Measurements from ENCODE around the gene SEC62.

SEC62 gene

DNA sequence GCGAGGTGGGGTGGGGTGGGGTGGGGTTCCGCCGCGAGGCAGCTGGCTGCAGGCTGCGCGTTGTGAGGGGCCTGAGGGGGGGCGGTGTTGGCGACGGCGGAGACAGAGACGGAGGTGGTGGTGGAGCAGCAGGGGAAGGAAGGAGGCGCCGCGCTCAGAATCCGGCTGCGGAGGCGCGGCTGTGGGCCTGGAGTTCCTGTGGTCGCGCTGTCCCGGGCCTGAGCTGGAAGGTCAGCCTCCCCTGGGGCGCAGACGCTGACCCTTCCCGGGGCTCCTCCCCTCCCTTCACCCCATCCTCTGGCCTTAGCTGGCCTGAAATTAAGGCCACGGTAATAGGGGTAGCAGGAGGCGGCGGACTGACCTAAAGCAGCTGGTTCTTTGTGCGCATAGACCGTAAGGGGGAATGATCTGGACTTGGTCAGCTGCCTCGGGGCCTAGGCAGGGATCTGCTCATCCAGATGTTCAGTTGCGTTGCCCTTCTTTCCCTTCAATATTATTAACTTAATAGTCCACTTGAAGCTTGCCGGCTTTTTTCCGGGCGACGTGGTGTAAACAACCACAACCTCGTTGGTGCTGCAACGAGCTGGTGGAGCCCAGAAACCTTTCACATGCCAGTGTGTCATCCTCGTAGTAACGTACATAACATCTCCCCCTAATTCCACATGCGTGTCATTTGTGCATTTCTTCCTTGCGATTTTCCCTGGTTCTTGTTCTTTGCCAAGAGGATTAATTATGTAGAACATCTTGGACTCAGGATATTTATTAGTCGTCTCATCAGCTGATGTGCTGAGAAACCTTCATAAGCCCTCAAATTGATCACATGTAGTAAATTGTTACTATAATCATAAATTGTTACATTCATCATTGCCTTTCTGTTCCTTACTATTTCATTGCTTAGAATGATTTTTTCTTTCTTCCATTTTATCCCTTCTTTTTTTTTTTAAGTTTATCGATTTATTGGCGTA, 626 bp downstream of the SEC62 start:
- no peak for DNase-seq (ENCODE audit: low read depth)

- DNase-seq (ENCODE audit: low read depth), result no peak
Measured at GRCh38 chr3:169968224-169968885, 1.7 kb downstream of the SEC62 start.

DNA sequence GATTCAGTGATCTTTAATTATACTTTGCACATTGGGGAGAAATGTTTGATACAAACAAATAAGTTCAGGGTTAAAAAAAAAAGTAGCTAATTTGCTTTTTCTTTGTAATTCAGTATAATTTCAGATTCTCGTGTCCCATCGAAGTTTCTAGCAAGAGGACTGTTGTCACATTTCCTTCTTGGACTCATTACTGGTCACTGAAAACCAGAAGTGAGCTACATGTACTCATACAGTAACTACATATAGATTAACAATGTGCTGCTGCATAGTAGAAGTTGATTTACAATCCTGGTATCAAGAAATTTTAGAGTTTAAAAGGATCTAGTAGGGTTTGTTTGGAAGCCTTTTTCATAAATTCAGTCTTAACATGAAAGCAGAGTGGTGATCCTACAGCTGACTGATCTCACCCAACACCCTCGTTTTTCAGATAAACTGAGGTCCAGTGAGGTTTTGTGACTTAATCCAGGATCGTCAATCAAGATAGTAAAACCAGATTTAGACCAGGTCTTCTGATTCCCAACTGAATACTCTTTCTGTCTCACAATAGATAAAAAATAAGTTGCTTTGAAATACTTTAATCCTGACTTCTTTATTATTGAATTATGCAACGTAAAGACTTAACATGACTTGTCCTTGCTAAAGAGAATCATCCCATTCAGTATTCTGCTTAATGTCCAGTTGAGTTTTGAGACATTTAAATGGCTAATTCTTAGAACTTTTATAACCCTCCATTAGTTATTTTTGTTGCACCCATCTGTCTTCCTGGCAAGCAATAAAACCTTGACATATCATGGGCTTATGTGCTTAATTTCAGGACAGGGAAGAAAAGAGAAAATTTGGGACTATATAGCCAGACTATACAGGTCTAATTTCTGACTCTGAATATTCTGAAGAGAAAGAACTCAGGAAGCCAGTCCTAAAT, 2.8 kb downstream of the SEC62 start:
- no peak for DNase-seq (ENCODE audit: low read depth)

DNA sequence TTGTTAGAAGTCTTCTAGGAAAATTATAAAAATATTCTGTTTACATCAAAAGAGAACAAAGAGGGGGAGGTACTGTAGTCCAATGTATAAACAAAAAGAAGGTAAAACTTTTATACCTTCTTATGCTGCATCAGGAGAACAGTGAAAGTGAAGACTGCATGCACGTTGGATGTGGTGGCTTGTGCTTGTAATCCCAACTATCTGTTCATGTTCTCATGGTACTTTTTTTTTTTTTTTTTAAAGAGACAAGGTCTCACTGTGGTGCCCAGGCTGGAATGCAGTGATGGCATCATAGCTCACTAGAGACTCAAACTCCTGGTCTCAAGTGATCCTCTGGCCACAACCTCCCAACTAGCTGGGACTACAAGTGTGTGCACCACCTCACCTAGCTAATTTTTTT, 4.2 kb downstream of the SEC62 start:
- no peak for DNase-seq (ENCODE audit: low read depth)

GRCh38 chr3:169971522-169971921, 4.9 kb downstream of the SEC62 start:
- no peak for DNase-seq (ENCODE audit: low read depth)

GRCh38 chr3:169980055-169980454, 13.4 kb downstream of the SEC62 start:
- no peak for DNase-seq (ENCODE audit: low read depth)

- no peak for DNase-seq (ENCODE audit: low read depth)
Measured at GRCh38 chr3:169984292-169984691, 17.7 kb downstream of the SEC62 start.

- no peak for DNase-seq (ENCODE audit: low read depth)
Measured at GRCh38 chr3:169990431-169990830, 23.8 kb downstream of the SEC62 start.

DNA sequence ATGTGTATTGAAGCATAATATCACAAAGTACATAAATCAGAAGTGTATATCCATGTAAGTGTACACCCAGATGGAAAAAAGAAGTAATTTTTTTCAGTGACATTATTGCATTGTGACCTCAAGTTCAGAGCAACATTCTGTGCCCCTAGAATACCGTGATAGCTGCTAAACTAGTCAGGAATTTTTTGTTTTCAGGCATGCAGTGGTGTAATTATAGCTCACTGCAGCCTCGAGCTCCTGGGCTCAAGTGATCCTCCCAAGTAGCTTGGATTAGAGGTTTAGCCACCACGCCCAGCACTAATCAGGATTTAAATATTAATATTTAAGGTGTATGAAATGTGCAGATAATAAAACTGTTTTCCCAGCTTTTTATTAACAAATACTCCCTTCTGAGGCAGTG, 25.5 kb downstream of the SEC62 start:
- no peak for DNase-seq (ENCODE audit: low read depth)

GRCh38 chr3:169992781-169993180, 26.2 kb downstream of the SEC62 start:
- no peak for DNase-seq (ENCODE audit: low read depth)

DNA sequence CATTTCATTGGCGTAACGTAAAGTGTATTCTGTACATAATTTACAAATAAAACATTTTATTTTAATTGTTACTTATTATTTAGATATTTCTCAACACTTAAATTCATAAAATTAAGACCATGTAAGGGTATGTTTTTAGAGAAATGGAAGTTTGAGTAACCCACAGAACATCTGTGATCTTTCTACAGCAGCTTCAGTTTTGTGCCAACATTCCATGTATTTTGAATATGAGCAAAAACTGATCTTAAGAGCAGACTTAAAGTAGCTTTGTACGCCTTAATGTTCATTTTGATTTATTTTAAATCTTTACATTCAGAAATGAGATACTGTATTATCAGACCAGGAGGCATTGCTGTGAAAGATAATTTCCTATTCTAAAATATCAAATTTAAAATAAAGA, 27.2 kb downstream of the SEC62 start:
- no peak for DNase-seq (ENCODE audit: low read depth)

- no peak for DNase-seq (ENCODE audit: low read depth)
Measured at GRCh38 chr3:169996063-169996462, 29.5 kb downstream of the SEC62 start.

GRCh38 chr3:169998668-169999131, 32.1 kb downstream of the SEC62 start:
- DNase-seq (ENCODE audit: low read depth), result no peak

DNA sequence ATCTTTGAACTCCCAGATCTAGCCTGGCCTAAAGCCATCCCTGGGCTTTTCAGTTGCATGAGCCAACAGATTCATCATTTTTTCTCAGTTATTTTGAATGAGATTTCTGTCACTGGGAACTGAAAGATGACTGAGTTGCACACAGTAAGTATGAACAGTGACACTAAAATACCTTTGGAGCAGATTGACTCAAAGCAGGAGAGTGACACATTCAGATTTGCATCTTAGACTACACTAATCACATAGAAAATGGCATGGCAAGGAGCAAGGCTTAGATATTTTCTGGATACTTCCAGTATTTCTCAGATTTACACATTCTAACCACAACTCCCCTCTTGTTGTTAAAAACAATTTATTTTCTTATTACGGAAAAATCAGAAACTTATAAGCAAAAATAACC, 32.8 kb downstream of the SEC62 start:
- DNase-seq (ENCODE audit: low read depth), result no peak

DNA sequence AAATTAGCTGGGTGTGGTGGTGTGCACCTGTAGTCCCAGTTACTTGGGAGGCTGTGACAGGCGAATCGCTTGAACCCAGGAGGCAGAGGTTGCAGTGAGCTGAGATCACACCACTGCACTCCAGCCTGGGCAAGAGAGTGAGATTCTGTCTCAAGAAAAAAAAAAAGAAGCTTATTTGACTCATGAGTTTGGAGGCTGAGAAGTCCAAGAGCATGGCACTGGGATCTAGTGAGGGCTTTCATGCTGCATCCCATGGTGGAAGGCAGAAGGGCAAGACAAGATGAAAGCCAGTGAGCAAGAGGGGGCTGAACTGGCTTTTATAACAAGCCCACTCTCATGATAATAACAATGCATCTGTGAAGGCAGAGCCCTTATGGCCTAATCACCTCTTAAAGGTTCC, 33.4 kb downstream of the SEC62 start:
- no peak for DNase-seq (ENCODE audit: low read depth)

DNA sequence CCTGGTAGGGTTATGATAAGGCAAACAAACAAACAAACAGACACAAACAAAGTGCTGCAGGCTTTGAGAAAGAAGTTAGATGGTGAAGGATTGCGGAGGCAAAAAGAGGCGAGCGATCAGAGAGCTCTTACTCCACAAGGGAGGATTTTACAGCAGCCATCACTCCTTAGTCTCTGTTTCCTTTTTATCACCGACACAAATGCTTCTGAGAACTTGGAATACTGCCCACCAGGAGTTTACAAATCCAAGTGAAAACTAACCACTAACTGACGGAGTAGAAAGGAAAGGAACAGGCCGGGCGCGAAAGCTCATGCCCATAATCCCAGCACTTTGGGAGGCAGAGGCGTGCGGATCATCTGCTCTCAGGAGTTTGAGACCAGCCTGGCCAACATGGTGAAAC, 35.6 kb downstream of the SEC62 start:
- DNase-seq (ENCODE audit: low read depth), result no peak

DNA sequence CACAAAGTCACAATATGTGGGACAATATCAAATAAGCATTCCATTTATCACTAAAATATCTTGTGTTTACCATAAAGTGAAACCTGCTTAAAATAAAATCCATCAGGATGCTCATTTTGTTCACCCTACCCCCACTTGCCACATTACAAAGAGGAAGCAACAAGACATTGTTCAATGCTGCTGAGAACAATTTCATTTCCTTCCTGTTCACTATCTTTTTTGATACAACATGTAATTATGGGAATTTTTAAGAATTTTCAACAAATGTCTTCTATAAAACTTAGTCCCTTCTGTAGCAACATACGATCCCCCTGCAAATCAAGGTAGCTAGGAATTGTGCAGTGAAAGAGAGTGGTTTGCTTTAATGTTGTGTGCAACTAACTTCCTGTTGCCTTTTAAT, 36.3 kb downstream of the SEC62 start:
- no peak for DNase-seq (ENCODE audit: low read depth)

- DNase-seq (ENCODE audit: low read depth), result no peak
Measured at GRCh38 chr3:170003881-170004356, 37.3 kb downstream of the SEC62 start.

DNA sequence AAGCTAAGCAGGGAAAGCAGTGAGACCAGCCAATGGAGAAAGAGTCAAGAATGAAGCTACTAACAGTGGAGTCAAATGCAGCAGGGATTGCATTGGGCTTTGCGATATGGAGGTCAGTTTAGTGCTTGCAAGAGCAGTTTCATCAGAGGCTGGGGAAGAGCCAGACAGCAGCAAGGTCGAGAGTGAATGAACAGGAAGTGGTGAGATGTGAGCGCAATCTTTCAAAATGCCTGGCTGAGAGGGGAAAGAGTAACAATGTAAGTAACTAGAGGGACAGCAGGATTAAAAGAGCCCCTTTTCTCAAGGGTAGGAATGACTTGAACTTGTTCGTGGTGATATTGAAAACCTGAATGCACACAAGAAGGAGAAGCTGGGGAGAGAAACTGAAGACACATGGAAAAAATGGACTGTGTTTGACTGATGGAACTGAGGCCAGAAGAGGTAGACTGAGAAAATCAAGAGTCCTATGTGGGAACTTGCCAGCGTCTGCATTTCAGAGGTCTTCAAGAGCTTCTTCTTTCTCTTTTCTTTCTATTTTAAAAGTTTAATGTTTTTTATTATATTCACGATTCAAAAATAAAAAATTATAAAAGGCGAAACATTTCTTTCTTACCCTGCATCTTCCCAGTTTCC, 40.5 kb downstream of the SEC62 start:
- DNase-seq (ENCODE audit: low read depth), result no peak

GRCh38 chr3:170010498-170010897, 43.9 kb downstream of the SEC62 start:
- no peak for DNase-seq (ENCODE audit: low read depth)

DNA sequence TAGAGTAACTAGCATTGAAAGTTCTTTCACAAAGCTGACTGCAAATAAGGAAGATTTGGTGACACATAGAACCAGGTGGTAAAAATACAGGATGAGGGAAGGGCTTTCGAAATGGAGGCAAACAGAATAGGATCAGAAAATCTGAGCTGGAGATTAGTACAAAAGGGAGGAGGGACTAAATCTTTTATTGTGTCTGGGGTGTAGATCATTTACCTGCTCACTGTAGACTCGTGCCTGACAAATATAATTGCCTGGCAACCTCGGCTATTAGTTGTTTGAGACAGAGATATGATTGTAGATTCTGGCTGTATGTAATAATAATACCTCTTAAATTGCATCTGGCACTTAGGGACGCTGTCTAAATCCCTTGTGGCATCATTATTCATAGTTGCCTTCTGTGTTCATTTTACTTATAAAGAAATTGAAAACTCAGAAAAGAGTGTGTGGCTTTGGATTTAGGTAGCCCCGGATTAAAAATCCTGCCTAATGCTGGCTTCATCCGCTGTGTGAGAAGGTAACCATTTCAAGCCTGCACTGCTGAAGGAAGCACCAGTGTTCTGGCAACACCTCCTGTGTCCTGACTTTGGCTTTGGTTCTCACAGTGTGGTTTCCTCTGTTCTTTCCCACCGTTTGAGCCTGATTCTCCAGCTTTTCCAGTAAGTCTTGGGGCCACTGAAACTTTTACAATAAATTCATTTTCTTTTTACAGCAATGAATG, 46.2 kb downstream of the SEC62 start:
- DNase-seq (ENCODE audit: low read depth), result no peak

Data from activated T-helper 1 cell treated with Interleukin-2 at 50 U/mL for 16 hours (primary cell).